ENCODE results near the gene PACS1.

Gene PACS1

DNA sequence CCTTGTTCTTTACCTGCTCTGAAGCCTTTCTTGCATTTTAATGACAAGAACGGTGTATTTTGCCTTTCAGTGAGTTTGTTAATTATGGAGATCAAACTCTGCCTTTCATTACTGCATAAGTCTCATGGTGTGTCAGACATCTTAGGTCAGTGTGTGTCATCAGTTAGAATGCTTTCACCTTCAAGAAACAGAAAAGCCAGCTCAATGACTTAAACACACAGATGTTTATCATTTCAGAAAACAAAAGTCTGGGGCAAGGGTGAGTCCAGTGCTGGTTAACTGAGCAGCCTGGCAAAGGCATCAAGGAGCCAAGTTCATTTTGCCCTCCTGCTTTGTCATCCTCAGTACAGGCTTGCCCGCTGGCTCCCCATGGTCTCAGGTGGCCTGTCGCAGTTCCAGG is 54.5 kb downstream of the PACS1 start:
- no peak overlapping the region for H3K27ac ChIP-seq
- TF ChIP-seq, protein P1, sequence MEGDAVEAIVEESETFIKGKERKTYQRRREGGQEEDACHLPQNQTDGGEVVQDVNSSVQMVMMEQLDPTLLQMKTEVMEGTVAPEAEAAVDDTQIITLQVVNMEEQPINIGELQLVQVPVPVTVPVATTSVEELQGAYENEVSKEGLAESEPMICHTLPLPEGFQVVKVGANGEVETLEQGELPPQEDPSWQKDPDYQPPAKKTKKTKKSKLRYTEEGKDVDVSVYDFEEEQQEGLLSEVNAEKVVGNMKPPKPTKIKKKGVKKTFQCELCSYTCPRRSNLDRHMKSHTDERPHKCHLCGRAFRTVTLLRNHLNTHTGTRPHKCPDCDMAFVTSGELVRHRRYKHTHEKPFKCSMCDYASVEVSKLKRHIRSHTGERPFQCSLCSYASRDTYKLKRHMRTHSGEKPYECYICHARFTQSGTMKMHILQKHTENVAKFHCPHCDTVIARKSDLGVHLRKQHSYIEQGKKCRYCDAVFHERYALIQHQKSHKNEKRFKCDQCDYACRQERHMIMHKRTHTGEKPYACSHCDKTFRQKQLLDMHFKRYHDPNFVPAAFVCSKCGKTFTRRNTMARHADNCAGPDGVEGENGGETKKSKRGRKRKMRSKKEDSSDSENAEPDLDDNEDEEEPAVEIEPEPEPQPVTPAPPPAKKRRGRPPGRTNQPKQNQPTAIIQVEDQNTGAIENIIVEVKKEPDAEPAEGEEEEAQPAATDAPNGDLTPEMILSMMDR (IDR thresholded peaks at IDR 0.05): no peak
- H3K36me3 ChIP-seq: no peaks in the 10 kb centered on the region
- intact Hi-C loops (cut with DNase I; ENCODE audit: low total_unique reads): no loop called here
- H3K4me3 ChIP-seq: no peak overlapping the region
- no peaks in the 10 kb centered on the region for H3K9me3 ChIP-seq
- H3K4me1 ChIP-seq: peaks cover 0 to 24% (median 9%) of the 10 kb centered on the region in 4 donors
- no peak for DNase-seq
- H3K27me3 ChIP-seq: no peaks in the 10 kb centered on the region

DNA sequence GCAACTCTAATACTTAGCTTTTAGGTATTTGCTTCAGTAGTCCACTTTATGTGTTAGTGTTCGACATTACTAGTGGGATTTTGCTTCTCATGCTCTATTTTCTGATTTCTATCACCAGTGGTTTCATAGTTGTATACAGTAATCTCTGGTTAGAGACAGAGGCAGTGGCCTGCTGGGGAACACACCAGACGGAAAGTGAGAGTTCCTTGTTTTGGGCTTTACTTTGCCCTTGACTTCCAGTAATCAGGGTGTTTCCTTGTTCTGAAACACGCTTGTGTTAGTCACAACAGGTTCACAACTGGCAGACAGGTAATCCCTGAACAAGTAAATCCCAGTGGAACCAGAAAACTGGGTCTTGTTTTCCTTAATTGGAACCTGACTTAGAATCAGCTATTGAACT is 56.0 kb downstream of the PACS1 start:
- no peak for DNase-seq
- H3K27ac ChIP-seq: no peak overlapping the region

DNA sequence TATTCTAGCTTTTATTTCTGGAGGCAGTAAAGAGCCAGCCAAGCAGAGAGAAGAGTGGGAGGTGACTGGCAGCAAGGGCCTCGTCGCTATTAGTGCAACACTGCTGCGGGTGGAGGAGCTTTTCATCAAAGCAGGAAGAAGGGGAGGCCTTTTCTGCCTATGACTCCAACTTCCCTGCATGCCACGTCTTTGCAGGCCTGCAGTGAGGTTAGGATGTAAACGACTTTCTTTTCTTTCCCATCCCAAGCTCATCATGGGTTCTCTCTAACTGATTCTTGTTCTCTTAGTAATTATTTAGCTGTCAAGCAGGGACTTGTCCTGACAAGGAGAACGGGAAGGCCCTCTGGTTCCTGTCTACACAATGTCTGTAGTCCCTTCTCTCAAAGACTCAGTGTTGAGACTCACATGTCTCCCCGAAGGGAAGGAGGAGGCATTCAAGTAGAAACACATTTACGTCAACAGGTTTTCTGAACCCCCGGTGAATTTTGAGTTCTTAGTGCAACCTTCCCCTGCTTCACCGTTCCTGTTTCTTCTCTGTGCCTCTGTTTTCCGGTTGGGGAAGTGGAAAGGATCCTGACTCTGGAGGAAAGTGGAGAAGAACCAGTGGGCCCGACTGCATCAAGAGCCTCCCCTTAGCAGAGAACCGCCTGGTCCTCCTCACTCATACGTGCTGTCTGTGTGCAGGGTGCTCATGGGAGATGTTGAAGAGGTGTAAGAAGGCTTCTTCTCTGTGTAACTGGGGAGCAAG is 56.9 kb downstream of the PACS1 start:
- Histone ChIP-seq H3K27ac (peak overlapping the region; percentile 25 to 57), H3K27me3 (no peaks in the 10 kb centered on the region), H3K4me3 (no peak overlapping the region), H3K9me3 (no peaks in the 10 kb centered on the region), H3K4me1 (peaks cover 0 to 21% (median 7%) of the 10 kb centered on the region in 4 donors), H3K36me3 (no peaks in the 10 kb centered on the region)
- TF ChIP-seq, protein P1 (IDR thresholded peaks at IDR 0.05): no peak
- peak; percentile 60 to 69 for DNase-seq
- intact Hi-C loops (cut with DNase I; ENCODE audit: low total_unique reads): no loop called here

More for the DNA sequence above, 56.0 kb downstream of the PACS1 start:
- Histone ChIP-seq H3K4me3 (no peak overlapping the region), H3K9me3 (no peaks in the 10 kb centered on the region), H3K27me3 (no peaks in the 10 kb centered on the region), H3K4me1 (peaks cover 0 to 21% (median 7%) of the 10 kb centered on the region in 4 donors), H3K36me3 (no peaks in the 10 kb centered on the region)
- intact Hi-C loops (cut with DNase I; ENCODE audit: low total_unique reads): no loop called here
- TF ChIP-seq, protein P1 (IDR thresholded peaks at IDR 0.05): no peak

DNA sequence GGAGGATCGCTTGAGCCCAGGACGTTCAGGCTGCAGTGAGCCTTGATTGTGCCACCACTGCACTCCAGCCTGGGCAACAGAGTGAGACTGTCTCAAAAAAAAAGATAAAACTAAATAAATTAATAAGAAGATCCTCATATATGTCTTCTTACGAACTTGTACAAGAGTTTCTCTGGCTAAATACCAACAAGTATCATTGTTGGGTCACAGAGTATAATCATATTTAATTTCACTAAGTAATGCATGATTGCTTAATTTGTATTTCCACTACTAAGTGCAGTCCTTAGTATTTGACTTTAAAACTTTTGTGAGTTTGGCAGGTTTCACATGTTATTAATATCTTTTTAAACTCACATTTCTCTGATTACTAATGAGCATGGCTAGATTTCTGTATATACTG is 60.9 kb downstream of the PACS1 start:
- TF ChIP-seq, protein P1 (IDR thresholded peaks at IDR 0.05): no peak
- H3K4me3 ChIP-seq: no peak overlapping the region
- H3K4me1 ChIP-seq: peaks cover 0 to 16% (median 7%) of the 10 kb centered on the region in 4 donors
- no peaks in the 10 kb centered on the region for H3K36me3 ChIP-seq
- H3K9me3 ChIP-seq: no peaks in the 10 kb centered on the region
- no peak overlapping the region for H3K27ac ChIP-seq
- H3K27me3 ChIP-seq: no peaks in the 10 kb centered on the region
- intact Hi-C loops (cut with DNase I; ENCODE audit: low total_unique reads): no loop called here
- no peak for DNase-seq

DNA sequence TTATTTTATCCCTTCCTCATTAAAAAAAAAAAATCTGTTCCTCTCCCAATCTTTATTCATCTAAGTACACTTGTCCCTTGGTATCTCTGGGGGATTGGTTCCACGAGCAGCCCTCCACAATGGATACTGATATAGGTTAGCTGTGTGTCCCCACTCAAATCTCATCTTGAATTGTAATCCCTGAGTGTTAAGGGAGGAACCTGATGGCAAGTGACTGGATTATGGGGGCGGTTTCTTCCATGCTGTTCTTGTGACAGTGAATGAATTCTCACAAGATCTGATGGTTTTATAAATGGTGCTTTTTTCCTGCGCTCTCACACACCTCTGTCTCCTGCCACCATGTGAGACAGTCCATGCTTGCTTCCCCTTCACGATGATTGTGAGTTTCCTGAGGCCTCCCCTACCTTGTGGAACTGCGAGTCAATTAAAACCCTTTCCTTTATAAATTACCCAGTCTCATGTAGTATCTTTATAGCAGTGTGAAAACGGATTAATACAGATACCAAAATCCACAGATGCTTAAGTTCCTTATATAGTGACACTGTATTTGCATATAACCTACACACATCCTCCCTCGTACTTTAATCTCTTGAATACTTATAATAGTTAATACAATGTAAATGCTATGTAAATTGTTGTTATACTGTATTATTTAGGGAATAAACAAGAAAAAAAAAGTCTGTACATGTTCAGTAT is 62.0 kb downstream of the PACS1 start:
- no peaks in the 10 kb centered on the region for H3K27me3 ChIP-seq
- intact Hi-C loops (cut with DNase I; ENCODE audit: low total_unique reads): no loop called here
- H3K27ac ChIP-seq: no peak overlapping the region
- no peak overlapping the region for H3K4me3 ChIP-seq
- no peaks in the 10 kb centered on the region for H3K9me3 ChIP-seq
- H3K36me3 ChIP-seq: no peaks in the 10 kb centered on the region
- TF ChIP-seq, protein P1 (IDR thresholded peaks at IDR 0.05): no peak
- no peak for DNase-seq
- H3K4me1 ChIP-seq: peaks cover 0 to 15% (median 4%) of the 10 kb centered on the region in 4 donors
